BLaER1 treated with 17β-estradiol and CSF1 and Interleukin-3, amounts not matched to agents 10 nM and 100 nM (cell line): ENCODE data around the gene SCRT2.

Experiments
- H3K27ac ChIP-seq, 11 experiments: shearing (Covaris generic); formaldehyde crosslinking; 2 replicates each; pipeline ENCODE4 v1.8.1; 2022
- H3K27me3 ChIP-seq, 11 experiments: shearing (Covaris generic); formaldehyde crosslinking; 2 replicates each; pipeline ENCODE4 v1.8.1; 2022
- H3K36me3 ChIP-seq, 11 experiments: shearing (Covaris generic); formaldehyde crosslinking; 2 replicates each; pipeline ENCODE4 v1.8.1; 2022
- H3K4me1 ChIP-seq, 10 experiments: shearing (Covaris generic); formaldehyde crosslinking; 2 replicates each; pipeline ENCODE4 v1.8.1; 2022
- H3K4me2 ChIP-seq, 11 experiments: shearing (Covaris generic); formaldehyde crosslinking; 2 replicates each; pipeline ENCODE4 v1.8.1; 2022
- H3K4me3 ChIP-seq, 10 experiments: shearing (Covaris generic); formaldehyde crosslinking; 2 replicates each; pipeline ENCODE4 v1.8.1; 2022
- H3K9ac ChIP-seq, 11 experiments: shearing (Covaris generic); formaldehyde crosslinking; 2 replicates each; pipeline ENCODE4 v1.8.1; 2022
- H3K9me3 ChIP-seq, 11 experiments: shearing (Covaris generic); formaldehyde crosslinking; replicated peaks in 1 of 11; 2 replicates each; pipeline ENCODE4 v1.8.1; 2022
- H4K20me1 ChIP-seq, 11 experiments: shearing (Covaris generic); formaldehyde crosslinking; 2 replicates each; pipeline ENCODE4 v1.8.1; 2022
- Cebpa-rat ChIP-seq, 11 experiments: shearing (Covaris generic); IDR thresholded peaks; 2 replicates each; pipeline ENCODE4 v1.8.1; 2022

The SCRT2 gene

DNA sequence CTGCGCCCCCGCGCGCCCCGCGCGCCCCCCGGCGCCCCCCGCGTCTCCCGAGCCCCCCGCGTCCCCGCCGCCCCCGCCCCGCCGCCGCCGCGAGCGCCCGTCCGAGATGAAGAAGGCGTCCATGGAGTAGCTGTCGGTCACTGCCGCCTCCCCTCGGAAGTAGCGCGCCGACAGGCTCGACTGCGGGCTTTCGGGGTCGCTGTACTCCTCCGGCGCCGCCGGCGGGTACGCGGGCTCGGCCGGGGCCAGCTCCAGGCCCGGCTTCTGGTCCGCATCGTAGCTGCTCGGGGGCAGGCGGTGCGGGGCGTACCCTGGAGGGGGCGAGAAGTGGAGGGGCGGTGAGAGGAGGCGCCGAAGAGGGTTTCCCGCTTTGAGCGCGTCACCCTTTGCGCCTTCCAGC is 11.5 kb downstream of the SCRT2 start:
- H4K20me1 ChIP-seq, result peaks cover 0 to under 1% (median 0%) of the 10 kb centered on the region in 11 experiments; a peak in 3 of 22 replicates
- no peaks in the 10 kb centered on the region for H3K9me3 ChIP-seq
- no peak overlapping the region for H3K4me3 ChIP-seq
- H3K9ac ChIP-seq, result no peak overlapping the region
- H3K27ac ChIP-seq, result no peak overlapping the region
- TF ChIP-seq Cebpa-rat (IDR thresholded peaks at IDR 0.05), result no peak
- peaks cover 24 to 31% (median 28%) of the 10 kb centered on the region in 11 experiments for H3K27me3 ChIP-seq
- no peaks in the 10 kb centered on the region for H3K36me3 ChIP-seq
- no peak overlapping the region for H3K4me2 ChIP-seq
- H3K4me1 ChIP-seq, result peaks cover 51 to 85% (median 77%) of the 10 kb centered on the region in 10 experiments

DNA sequence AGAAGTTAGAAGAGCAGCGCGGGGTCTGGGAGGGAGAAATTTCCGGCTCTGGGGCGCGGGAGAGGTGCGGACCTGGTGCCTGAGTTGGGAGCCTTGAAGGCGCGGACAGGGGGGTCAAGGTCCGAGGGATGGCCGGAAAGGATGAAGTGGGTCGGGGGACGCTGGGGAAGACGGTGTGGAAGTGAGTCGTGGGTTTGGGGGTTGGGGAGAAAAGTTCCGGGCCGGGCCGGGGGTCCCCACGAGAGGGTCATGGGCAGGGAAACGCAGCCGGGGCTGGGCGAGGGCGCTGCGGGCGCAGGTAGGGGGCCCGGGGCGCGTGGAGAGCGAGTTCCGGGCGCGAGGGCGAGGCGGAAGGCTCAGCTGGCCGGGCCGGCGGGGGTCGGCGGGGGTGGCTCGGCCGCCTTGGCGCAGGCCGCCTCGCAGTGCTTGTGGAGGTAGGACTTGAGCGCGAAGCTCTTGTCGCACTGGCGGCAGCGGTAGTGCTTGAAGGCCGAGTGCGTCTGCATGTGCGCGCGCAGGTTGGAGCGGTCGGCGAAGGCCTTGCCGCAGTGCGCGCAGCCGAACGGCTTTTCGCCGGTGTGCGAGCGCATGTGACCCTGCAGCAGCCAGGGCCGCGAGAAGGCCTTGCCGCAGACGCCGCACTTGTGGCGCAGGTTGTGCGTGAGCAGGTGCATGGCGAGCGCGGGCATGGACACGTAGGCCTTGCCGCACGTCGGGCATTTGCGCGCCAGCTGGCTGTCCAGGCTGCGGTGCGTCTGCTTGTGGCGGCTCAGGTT is 12.1 kb downstream of the SCRT2 start:
- Histone ChIP-seq H3K27me3 (peaks cover 24 to 31% (median 28%) of the 10 kb centered on the region in 11 experiments), H3K36me3 (no peaks in the 10 kb centered on the region), H3K9ac (no peak overlapping the region), H3K9me3 (no peaks in the 10 kb centered on the region), H3K4me2 (peak overlapping the region in 10 of 11 experiments; percentile 80 to 97 (median 94); a peak in 16 of 22 replicates), H3K4me3 (no peak overlapping the region), H4K20me1 (no peaks in the 10 kb centered on the region; a peak in 1 of 22 replicates), H3K4me1 (peaks cover 53 to 83% (median 78%) of the 10 kb centered on the region in 10 experiments), H3K27ac (no peak overlapping the region)
- TF ChIP-seq Cebpa-rat (IDR thresholded peaks at IDR 0.05), result no peak

- H3K27ac ChIP-seq, result peak overlapping the region; percentile 36 to 80 (median 71); a peak in 21 of 22 replicates
- no peak for TF ChIP-seq Cebpa-rat (IDR thresholded peaks at IDR 0.05)
- H3K27me3 ChIP-seq, result peaks cover 24 to 31% (median 28%) of the 10 kb centered on the region in 11 experiments
- peaks cover 59 to 78% (median 71%) of the 10 kb centered on the region in 10 experiments for H3K4me1 ChIP-seq
- peak overlapping the region; percentile 28 to 68 (median 55); a peak in 19 of 22 replicates for H3K9ac ChIP-seq
- peak overlapping the region; percentile 80 to 97 (median 93) for H3K4me2 ChIP-seq
- no peaks in the 10 kb centered on the region for H3K9me3 ChIP-seq
- H4K20me1 ChIP-seq, result no peaks in the 10 kb centered on the region; a peak in 1 of 22 replicates
- no peaks in the 10 kb centered on the region for H3K36me3 ChIP-seq
- H3K4me3 ChIP-seq, result peak overlapping the region in 7 of 10 experiments; percentile 13 to 47 (median 20); a peak in 8 of 20 replicates
Observed at GRCh38 chr20:662277-663192, 13.1 kb downstream of the SCRT2 start.

DNA sequence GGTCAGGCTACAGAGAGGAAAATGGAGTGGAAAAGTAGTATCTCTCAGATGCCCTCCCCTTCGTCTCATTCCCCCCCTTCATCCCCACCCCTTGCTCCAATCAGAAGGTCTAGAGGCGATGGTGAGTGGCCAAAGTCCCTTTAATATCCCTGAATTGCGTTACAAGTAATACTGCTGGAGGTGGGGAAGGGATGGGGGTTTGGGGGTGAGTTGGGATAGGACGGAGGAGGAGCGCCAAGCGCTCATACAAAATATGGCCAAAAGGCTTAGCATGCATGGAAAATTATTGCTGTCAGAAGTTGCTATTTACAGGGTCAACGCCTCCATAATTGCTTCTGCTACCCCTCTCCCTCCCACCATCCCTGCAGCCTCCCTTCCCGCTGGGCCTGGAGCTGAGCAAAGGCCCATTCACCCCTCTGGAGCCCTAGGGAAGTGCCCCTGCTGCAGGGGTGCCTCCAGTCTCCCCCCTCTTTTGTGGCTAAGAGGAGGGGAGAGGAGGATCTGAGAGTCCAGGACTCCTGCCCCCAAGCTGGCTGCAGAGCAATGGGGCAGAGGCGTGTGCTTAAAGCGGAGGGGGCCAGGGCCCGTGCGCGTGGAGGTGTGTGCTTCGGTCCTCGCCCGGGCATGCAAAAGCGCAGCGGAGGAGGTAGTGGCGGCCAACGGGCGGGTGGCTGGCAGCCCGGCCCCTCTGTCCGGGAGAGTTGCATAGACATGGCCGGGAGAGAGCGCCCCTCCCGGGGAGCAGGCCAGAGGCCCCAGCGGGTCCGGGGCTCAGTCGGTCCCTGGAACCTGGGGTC is 13.9 kb downstream of the SCRT2 start:
- peak overlapping the region; percentile 38 to 80 (median 71); a peak in 21 of 22 replicates for H3K27ac ChIP-seq
- no peak for TF ChIP-seq Cebpa-rat (IDR thresholded peaks at IDR 0.05)
- peak overlapping the region; percentile 47 to 68 (median 55); a peak in 19 of 22 replicates for H3K9ac ChIP-seq
- H3K4me1 ChIP-seq, result peaks cover 61 to 71% (median 66%) of the 10 kb centered on the region in 10 experiments
- H3K4me2 ChIP-seq, result peak overlapping the region; percentile 80 to 97 (median 93)
- peak overlapping the region in 8 of 10 experiments; percentile 8 to 47 (median 19); a peak in 8 of 20 replicates for H3K4me3 ChIP-seq
- no peaks in the 10 kb centered on the region; a peak in 1 of 22 replicates for H4K20me1 ChIP-seq
- peaks cover 24 to 31% (median 28%) of the 10 kb centered on the region in 11 experiments for H3K27me3 ChIP-seq
- H3K9me3 ChIP-seq, result no peaks in the 10 kb centered on the region
- no peaks in the 10 kb centered on the region for H3K36me3 ChIP-seq

GRCh38 chr20:658731-659291 is 16.8 kb downstream of the SCRT2 start:
- no peak overlapping the region for H3K4me3 ChIP-seq
- peak overlapping the region in 8 of 11 experiments; percentile 50 to 80 (median 72); a peak in 9 of 22 replicates for H3K27ac ChIP-seq

GRCh38 chr20:658202-658601 is 17.4 kb downstream of the SCRT2 start:
- Histone ChIP-seq H4K20me1 (no peaks in the 10 kb centered on the region; a peak in 1 of 22 replicates), H3K9me3 (no peaks in the 10 kb centered on the region), H3K27me3 (peaks cover 1 to 8% (median 7%) of the 10 kb centered on the region in 11 experiments; a peak in 20 of 22 replicates), H3K27ac (peak overlapping the region in 1 of 11 experiments; percentile 10; a peak in 2 of 22 replicates), H3K4me2 (peak overlapping the region in 8 of 11 experiments; percentile 67 to 97 (median 94); a peak in 11 of 22 replicates), H3K36me3 (no peaks in the 10 kb centered on the region), H3K9ac (no peak overlapping the region), H3K4me1 (peaks cover 53 to 98% (median 63%) of the 10 kb centered on the region in 10 experiments), H3K4me3 (no peak overlapping the region)
- TF ChIP-seq Cebpa-rat (IDR thresholded peaks at IDR 0.05), result no peak

More at GRCh38 chr20:658731-659291, 16.8 kb downstream of the SCRT2 start:
- no peak for TF ChIP-seq Cebpa-rat (IDR thresholded peaks at IDR 0.05)
- no peaks in the 10 kb centered on the region for H3K36me3 ChIP-seq
- H3K27me3 ChIP-seq, result peaks cover 7 to 14% (median 13%) of the 10 kb centered on the region in 11 experiments; a peak in 21 of 22 replicates
- H3K9ac ChIP-seq, result no peak overlapping the region
- H3K9me3 ChIP-seq, result no peaks in the 10 kb centered on the region
- H3K4me1 ChIP-seq, result peaks cover 49 to 98% (median 62%) of the 10 kb centered on the region in 10 experiments
- no peaks in the 10 kb centered on the region; a peak in 1 of 22 replicates for H4K20me1 ChIP-seq
- peak overlapping the region; percentile 67 to 97 (median 93) for H3K4me2 ChIP-seq

GRCh38 chr20:655726-656624 is 19.6 kb downstream of the SCRT2 start:
- Histone ChIP-seq H3K4me2 (peak overlapping the region in 3 of 11 experiments; percentile 95 to 97 (median 97); a peak in 5 of 22 replicates), H3K4me3 (no peak overlapping the region), H3K36me3 (no peaks in the 10 kb centered on the region), H3K27me3 (no peaks in the 10 kb centered on the region), H3K9me3 (no peaks in the 10 kb centered on the region), H3K4me1 (peaks cover 44 to 94% (median 55%) of the 10 kb centered on the region in 10 experiments), H4K20me1 (peaks cover 0 to 6% (median 0%) of the 10 kb centered on the region in 11 experiments; a peak in 5 of 22 replicates), H3K27ac (peak overlapping the region in 1 of 11 experiments; percentile 10; a peak in 1 of 22 replicates), H3K9ac (no peak overlapping the region)
- TF ChIP-seq Cebpa-rat (IDR thresholded peaks at IDR 0.05), result no peak
